Stimulated activated CD8-positive, alpha-beta memory T cell treated with anti-CD3 and anti-CD28 coated beads, Interleukin-4, amount 100 ng/mL, for 48 hours (primary cell): Measurements from ENCODE around the gene ARHGEF3.

ENCODE experiments used
- DNase-seq: peaks from one replicate; pipeline ENCODE4 v3.0.0-alpha.2; 2020

ARHGEF3 gene

GRCh38 chr3:56822501-56822900, 20.8 kb upstream of the ARHGEF3 start:
- no peak for DNase-seq

DNA sequence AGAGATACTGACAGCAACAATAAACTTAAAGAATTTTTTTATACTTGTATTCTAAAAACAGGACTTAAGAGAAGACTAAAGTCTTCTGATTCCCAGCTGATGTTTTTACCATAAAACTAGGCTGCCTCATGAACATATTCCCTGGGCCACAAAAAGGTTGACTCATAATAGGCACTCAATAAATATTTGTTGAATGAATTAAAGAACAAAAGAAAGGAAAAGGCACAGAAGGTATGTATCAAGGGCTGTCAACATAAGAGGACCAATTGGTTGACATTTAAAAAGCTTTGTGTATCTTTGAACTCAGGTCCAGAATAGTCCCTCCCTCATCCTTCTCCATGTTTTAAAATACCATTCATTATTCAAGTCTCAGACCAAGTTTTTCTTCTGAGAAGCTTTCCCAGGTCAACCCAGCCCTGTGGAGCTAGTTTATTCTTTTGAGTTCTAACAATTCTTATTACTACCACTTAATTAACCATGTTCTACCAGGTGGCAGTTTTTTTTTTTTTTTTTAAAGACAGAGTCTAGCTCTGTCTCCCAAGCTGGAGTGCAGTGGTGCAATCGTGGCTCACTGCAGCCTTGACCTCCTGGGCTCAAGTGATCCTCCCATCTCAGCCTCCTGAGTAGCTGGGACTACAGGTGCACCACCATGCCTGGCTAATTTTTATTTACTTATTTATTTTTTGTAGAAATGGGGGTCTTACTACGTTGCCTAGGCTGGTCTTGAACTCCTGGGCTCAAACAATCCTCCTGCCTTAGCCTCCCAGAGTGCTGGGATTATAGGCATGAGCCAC, 17.5 kb upstream of the ARHGEF3 start:
- DNase-seq = no peak

- DNase-seq = no peak
These were observed 16.6 kb upstream of the ARHGEF3 start for GRCh38 chr3:56818156-56818985.

DNA sequence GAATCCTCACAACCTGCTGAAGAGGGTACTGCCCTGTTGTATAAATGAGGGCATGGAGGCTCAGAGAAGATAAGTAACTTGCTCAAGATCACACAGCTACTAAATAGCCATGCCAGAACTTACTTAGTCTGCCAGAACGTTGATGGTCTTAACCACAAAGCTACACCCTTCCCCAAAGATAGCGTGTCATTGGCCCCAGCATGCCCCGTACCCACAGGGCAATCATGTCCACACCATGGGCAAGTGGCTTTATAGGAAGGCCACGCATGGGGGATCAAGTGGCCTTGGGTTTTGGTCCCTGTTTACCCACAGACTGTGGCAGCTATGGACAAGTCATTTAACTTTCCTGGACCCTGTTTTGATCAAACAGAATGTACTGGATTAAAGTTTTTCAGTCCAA, 15.9 kb upstream of the ARHGEF3 start:
- no peak for DNase-seq

GRCh38 chr3:56816061-56816460, 14.3 kb upstream of the ARHGEF3 start:
- no peak for DNase-seq

DNA sequence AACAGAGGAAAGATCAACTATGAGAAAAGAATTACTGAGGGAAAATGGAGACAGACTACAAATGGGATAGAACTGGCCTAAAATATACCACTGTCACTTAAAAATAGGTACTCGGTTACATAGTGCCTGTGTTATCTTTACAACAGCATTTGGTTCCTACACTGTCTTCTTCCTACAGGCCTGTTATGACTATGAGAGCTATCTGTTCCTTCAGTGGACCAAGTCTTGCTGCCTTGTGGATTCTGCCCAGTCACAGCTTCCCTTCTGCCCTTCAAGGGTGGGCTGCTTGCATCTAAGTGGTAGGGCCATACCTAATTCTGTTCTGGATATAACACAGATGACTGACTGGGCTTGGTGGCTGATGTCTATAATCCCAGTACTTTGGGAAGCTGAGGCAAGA, 13.8 kb upstream of the ARHGEF3 start:
- no peak for DNase-seq

DNA sequence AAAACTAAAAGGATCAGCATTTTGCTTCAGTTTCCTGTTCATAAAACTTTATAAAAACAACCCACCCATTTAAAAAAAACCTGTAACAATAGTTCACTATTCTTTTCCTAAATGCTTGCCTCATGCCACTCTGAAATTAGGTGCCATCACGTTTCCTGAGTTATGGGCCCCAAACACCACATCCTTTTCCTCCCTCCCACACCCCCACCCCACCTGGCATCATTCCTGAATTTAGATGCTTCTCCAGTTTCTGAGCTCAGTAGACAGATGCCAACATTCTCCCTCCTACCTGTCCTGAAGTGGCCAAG, 11.9 kb upstream of the ARHGEF3 start:
- no peak for DNase-seq

DNA sequence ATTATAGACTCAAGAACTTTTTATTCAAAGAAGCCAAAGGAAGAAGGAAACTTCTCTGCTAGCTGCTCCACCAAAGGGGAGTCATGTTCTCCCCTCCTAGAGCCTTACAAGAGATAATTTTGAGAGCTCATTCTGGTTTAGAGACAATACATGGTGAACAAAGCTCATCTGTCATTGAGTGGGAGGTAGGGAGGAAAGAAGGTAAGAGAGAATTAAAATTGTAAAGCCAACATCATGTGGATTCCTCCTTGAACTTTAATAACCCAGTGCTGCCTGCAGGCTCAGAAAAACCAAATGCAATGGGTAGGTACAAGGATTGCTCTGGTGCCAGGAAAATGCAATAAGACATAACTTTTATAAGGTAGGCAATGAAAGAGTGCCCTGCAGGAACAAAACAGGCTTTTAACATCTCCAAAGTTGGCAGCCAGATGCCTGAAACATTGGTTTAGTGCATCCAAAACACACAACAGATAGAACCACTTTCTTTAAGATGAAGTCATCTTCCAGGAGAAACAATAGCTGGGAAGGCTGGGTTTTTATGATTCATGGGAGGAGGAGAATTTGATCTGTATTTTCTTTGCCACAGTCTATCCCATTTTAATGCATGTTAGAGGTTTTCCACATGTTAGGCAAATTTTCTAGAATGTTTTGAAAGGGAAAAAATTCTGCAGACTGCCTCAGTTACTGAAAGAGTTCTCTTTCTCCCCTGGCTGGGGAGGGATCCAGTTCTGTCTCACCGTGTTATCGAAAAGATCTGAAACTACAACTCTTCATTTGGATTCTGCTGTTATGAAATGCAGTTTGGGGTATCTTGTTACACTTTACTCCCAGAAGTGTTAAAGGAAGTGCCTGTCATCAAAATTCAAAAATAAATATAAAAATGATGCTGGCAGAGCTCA, 11.3 kb upstream of the ARHGEF3 start:
- DNase-seq = no peak

DNA sequence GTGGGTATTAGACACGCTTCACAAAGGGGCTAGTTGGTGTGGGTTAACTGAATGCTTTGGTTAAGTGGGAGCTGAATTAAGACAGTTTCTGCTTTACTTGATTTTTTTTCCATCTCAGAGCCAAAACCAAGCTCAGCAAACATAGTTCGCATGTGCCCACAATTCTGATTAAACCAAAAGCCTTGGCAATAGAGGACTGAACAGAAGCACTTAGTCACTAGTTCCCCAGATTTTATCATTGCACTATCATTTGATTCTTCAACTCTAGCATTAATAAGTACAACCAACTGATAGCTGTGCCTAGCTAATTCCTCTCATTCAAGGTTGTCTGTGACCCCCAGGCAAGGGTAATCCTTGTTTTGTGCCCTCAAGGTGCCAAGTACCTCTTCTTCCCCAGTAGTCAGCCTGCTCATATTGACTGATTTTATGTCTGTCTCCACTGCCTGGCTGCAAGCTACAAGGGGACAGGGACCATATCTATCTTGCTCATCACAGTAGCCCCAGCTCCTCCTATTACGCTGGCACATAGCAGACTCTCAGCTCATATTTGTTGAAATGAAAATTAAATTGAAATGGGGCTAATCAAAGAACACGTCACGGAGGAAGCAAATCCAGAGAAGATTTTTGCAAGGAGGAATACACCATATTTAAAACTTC, 9.9 kb upstream of the ARHGEF3 start:
- no peak for DNase-seq

DNA sequence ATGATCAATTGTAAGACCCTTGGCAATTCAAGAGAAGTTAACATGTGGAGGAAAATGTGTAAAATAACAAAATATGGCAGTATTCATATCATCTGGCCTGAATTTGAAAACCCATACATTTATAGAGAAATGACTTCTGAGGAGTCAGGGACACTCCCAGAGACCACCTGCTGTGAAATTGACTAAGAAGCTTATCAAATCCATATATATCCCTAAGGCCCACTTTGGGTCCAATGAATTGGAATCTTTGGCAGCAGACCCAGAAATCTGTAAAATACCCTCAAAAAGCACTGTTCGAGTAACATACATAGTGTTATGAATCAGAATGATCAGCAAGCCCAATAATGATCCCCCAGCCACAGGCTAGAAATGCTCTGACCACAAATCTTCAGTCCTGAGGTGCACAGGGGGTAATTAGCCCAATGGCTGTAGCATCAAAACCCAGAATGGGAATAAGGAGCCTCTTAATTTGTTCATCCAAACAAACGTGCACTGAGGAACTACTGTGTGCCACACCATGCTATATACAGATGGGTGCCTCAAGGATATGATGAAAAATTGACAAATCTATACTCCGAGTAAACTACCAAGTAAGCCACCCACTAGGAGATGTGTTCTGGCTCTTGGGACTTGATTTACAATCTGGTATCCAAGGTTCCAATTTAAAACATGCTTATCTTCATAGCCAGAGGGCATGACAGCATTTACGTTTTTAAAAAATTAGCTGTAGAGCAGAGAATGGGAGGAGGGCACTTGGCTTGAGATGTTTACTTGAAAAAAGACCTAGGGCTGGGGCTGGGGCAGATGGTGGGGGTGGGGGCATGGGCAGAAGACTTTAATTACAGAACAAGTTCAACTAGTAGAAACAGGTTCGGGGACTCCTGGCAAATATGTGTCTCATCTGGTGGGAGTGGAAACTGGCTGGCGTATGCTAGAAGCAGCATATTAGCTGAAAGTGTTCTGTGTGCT, 9.1 kb upstream of the ARHGEF3 start:
- DNase-seq = no peak

DNA sequence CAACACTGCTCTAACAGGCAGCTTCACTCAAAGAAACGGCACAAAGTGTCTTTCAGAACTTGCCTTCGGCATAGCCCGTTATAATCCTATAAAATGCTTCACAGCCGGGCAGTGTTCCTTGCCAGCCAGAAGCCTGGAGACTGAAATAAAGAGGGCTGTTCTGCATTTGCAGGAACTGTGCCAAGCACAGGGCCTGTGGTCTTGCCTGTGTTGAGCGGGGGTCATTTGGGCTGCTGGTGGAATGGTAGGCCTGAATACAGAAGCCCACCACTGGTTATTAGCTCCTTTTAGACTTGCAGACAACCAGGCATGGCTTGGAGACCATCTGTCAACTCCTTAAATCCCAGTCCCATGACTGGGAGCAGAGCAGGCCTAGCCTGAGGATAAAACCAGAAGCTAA, 4.7 kb upstream of the ARHGEF3 start:
- DNase-seq = peak; percentile 14

GRCh38 chr3:56802790-56803189, 1.0 kb upstream of the ARHGEF3 start:
- DNase-seq = no peak

- DNase-seq = no peak
These were observed 613 bp upstream of the ARHGEF3 start for GRCh38 chr3:56802378-56802745.

- no peak for DNase-seq
These were observed 702 bp downstream of the ARHGEF3 start for GRCh38 chr3:56800832-56801661.

GRCh38 chr3:56800130-56800831, 1.5 kb downstream of the ARHGEF3 start:
- DNase-seq = peak; percentile 80

DNA sequence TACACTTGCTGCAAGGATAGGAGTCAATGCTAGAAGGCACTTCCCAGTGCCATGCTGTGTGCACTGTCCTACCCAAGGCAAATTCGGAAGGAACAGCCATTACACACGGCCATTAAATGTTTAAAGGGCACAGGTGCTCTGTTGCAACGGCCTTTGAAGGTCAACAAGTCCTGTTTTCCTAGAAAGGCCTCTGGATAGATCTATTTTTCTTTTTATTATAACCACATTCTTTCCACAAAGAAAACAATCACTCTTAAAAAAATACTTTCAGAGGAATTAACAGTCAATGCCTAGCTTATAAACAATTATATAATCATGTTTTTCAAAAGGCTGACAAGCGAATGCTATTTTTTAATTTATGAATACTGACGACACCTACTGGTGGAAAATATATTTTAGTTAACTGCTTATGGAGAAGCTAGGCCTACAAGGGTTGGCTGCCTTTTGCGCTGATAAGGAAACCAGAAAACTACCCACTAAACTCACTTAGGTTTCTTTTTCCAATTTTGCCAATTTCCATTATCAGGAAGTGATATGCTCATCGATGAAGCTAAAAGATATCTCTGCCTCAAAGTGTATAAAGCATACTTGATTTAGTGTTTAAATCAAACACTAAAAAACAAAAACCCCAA, 2.4 kb downstream of the ARHGEF3 start:
- DNase-seq = no peak

DNA sequence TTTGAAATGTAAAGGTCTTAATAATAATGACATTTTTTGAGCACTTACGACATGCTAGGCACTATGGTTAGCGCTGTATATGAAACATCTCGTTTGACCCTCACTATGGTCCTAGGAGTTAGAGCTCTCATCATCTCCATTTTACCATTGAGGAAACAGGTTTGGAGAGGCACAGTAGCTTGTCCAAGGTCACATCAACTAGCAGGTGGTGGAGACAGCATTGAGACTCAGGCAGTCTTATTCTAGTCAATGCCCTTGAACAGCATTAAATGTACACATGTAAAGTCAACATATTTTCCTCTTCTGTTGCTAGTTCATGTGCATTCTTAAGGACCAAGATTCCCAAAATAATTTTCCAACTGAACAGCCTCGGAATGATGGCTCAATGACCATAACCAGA, 4.8 kb downstream of the ARHGEF3 start:
- DNase-seq = no peak

DNA sequence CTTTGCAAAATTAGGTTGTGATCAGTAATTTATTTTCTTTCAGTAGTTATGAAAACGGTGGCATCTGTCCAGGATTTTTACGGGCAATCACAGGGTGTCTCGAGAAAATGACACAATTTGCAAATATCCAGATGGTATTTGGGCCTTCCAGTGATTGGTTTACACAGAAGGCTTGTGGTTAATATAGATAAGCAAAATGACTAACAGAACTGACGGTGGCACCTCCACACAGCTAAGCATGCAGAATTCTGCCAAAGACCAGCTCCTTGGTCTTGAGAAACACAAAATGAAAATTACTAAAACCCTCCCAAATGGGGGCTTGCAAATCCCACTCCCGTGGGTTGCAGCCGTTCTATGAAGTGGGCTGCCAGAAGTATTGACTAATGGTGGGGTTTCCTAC, 5.5 kb downstream of the ARHGEF3 start:
- DNase-seq = no peak

GRCh38 chr3:56795829-56796185, 5.9 kb downstream of the ARHGEF3 start:
- peak; percentile 30 for DNase-seq
